B cell (primary cell): ENCODE measurements around the gene SLC4A8. TPM values are rescaled to one million over a fixed set of nuclear protein-coding genes. Genes with fewer than 3 reads are reported as not detected.

Experiments
- ATAC-seq: fragments of 200-7000 bp; cut with Tn5 transposase; one replicate; pipeline ENCODE4 v1.10.0; 2021; ENCODE audit warnings: low read depth, mild to moderate bottlenecking, moderate number of reproducible peaks, moderate library complexity
- CTCF ChIA-PET: fragments of 350-600 bp; sonication (Branson Sonifier 250); formaldehyde crosslinking; loops from one replicate; lab custom pipeline; 2021; ENCODE audit warnings: antibody characterized with exemption, inconsistent platforms; lab: Charles Lee
- POLR2A ChIA-PET: fragments of 350-600 bp; sonication (Branson Sonifier 250); formaldehyde crosslinking; loops from one replicate; lab custom pipeline; 2021; ENCODE audit warnings: antibody characterized with exemption; lab: Charles Lee
- DNase-seq: peaks from one replicate; pipeline ENCODE4 v3.0.0; 2013
- H2AFZ ChIP-seq: 2 replicates; pipeline ENCODE4 v1.6.1; 2012; ENCODE audit warnings: mild to moderate bottlenecking, low read depth, low read length; ENCODE audit not compliant: insufficient read depth, poor library complexity, severe bottlenecking
- H3K27ac ChIP-seq, 2 donors: 1 replicate in 1 of 2; 2 replicates in 1 of 2; pipeline ENCODE4 v1.5.1; 2012 to 2013; ENCODE audit warnings: low read length in 2 of 2, mild to moderate bottlenecking in 2 of 2, moderate library complexity in 1 of 2
- H3K27me3 ChIP-seq, 4 experiments: fragments of 200-600 bp in 1 of 4; sonication (generic) in 1 of 4; replicated peaks in 1 of 4; 1 replicate in 2 of 4; 2 replicates in 2 of 4; pipeline versions ENCODE4 v1.6.1 to v1.7.0; 2013 to 2016; ENCODE audit warnings: low read length in 3 of 4, mild to moderate bottlenecking in 2 of 4, mixed read lengths in 1 of 4, moderate library complexity in 1 of 4; ENCODE audit not compliant: insufficient read depth in 4 of 4, control insufficient read depth in 3 of 4; ENCODE audit errors: control extremely low read depth in 1 of 4
- H3K36me3 ChIP-seq, 2 experiments: replicated peaks in 1 of 2; 1 replicate in 1 of 2; 2 replicates in 1 of 2; pipeline versions ENCODE4 v1.6.1 to v1.7.1; 2013; ENCODE audit warnings: low read length in 1 of 2; ENCODE audit not compliant: insufficient read depth in 2 of 2, control insufficient read depth in 1 of 2; ENCODE audit errors: control extremely low read depth in 1 of 2, extremely low read depth in 1 of 2
- H3K4me1 ChIP-seq, 2 donors: fragments of 200-600 bp in 1 of 2; sonication (generic) in 1 of 2; 1 replicate in 1 of 2; 2 replicates in 1 of 2; pipeline versions ENCODE4 v1.5.1 to v1.6.1; 2013 to 2017; ENCODE audit warnings: low read length in 2 of 2; ENCODE audit not compliant: control insufficient read depth in 2 of 2, insufficient read depth in 2 of 2
- H3K4me2 ChIP-seq: replicated peaks from 2 replicates; pipeline ENCODE3; 2012; ENCODE audit warnings: mild to moderate bottlenecking, low read depth, low read length; ENCODE audit not compliant: poor library complexity, severe bottlenecking
- H3K4me3 ChIP-seq, 5 experiments: fragments of 200-600 bp in 1 of 5; sonication (generic) in 1 of 5; 1 replicate in 3 of 5; 2 replicates in 2 of 5; pipeline versions ENCODE4 v1.5.1 to v1.7.0; 2011 to 2016; ENCODE audit warnings: low read length in 4 of 5, mild to moderate bottlenecking in 4 of 5, low read depth in 2 of 5, control low read depth in 1 of 5, moderate library complexity in 1 of 5; ENCODE audit not compliant: insufficient read depth in 1 of 5; ENCODE audit errors: control extremely low read depth in 1 of 5, extremely low read depth in 1 of 5
- H3K79me2 ChIP-seq: fragments of 200-600 bp; sonication (generic); one replicate; pipeline ENCODE4 v1.6.0; 2016; ENCODE audit warnings: low read length; ENCODE audit not compliant: control insufficient read depth, insufficient read depth
- H3K9ac ChIP-seq: fragments of 200-600 bp; sonication (generic); 2 replicates; pipeline ENCODE4 v1.6.1; 2017; ENCODE audit warnings: mild to moderate bottlenecking, low read length, moderate library complexity
- H3K9me3 ChIP-seq, 3 donors: one replicate each; pipeline versions ENCODE4 v1.6.1 to v1.7.1; 2013; ENCODE audit warnings: low read length in 2 of 3; ENCODE audit not compliant: control insufficient read depth in 2 of 3, insufficient read depth in 1 of 3; ENCODE audit errors: control extremely low read depth in 1 of 3
- H4K20me1 ChIP-seq: 2 replicates; pipeline ENCODE4 v1.6.0; 2012; ENCODE audit warnings: mild to moderate bottlenecking, low read length; ENCODE audit not compliant: insufficient read depth, control insufficient read depth, poor library complexity, severe bottlenecking
- H3K27ac Mint-ChIP-seq: one replicate; pipeline ENCODE4 v1.8.0; 2021; ENCODE audit warnings: mixed read lengths
- H3K27me3 Mint-ChIP-seq: one replicate; pipeline ENCODE4 v1.8.0; 2021; ENCODE audit warnings: mixed read lengths
- H3K4me1 Mint-ChIP-seq: one replicate; pipeline ENCODE4 v1.8.0; 2021; ENCODE audit warnings: mixed read lengths
- H3K4me3 Mint-ChIP-seq: one replicate; pipeline ENCODE4 v1.8.0; 2021; ENCODE audit warnings: mixed read lengths
- H3K9me3 Mint-ChIP-seq: one replicate; pipeline ENCODE4 v1.8.0; 2022; ENCODE audit warnings: mixed read lengths; ENCODE audit not compliant: insufficient read depth
- CTCF ChIP-seq: fragments of 200-600 bp; IDR thresholded peaks from one replicate; pipeline ENCODE4 v1.8.0; 2022; ENCODE audit warnings: antibody characterized with exemption, mild to moderate bottlenecking
- EZH2 ChIP-seq: IDR thresholded peaks from 2 replicates; pipeline ENCODE4 v1.6.1; 2012; ENCODE audit warnings: borderline replicate concordance, low read depth, mild to moderate bottlenecking, moderate library complexity, low read length; ENCODE audit not compliant: insufficient read depth, poor library complexity, severe bottlenecking
- WGBS: methylation state at CpG from one replicate; pipeline ENCODE4 v1.1.5; 2013; ENCODE audit warnings: missing lambda C conversion rate; ENCODE audit not compliant: insufficient coverage; 5-methylcytosine and 5-hydroxymethylcytosine counted together
- intact Hi-C: fragments of 100-400 bp; cut with micrococcal nuclease; formaldehyde crosslinking; loops from one replicate; pipeline ENCODE4 v1.10.0; 2022
- polyA plus RNA-seq: library from polyadenylated mRNA; depleted of rRNA; stranded (reverse); fragments of >200 nt; gene quantifications from 2 replicates; pipeline ENCODE4 v1.2.3, GENCODE V29; 2012
- total RNA-seq, 2 donors: library from RNA; stranded (reverse); fragments of 120-200 nt in 1 of 2; gene quantifications; 1 replicate in 1 of 2; 2 replicates in 1 of 2; pipeline versions ENCODE4 v1.2.3 to v1.2.4, GENCODE V29; 2013 to 2022

SLC4A8 gene
- total and polyA plus RNA-seq, 2 donors (not counting 1 experiment from before 2014, with no cell fraction given) = 3.1 to 3.2 TPM

- Mint-ChIP-seq H3K4me3 (no peak overlapping the region), H3K27me3 (no peaks in the 10 kb centered on the region), H3K27ac (no peak overlapping the region), H3K9me3 (no peaks in the 10 kb centered on the region), H3K4me1 (peaks cover 50% of the 10 kb centered on the region)
- ATAC-seq (no peak), DNase-seq (no peak)
- H3K4me2 ChIP-seq = no peak overlapping the region
- H3K4me1 ChIP-seq = peaks cover 48 to 52% of the 10 kb centered on the region in 2 donors
- H3K9me3 ChIP-seq = no peaks in the 10 kb centered on the region
- H3K27ac ChIP-seq = no peak overlapping the region
- no peaks in the 10 kb centered on the region for H3K27me3 ChIP-seq
- intact Hi-C loops = loop anchor here (10.0 kb wide), 1 partner anchor 137 kb away; no protein-coding TSS in a partner anchor
- H2AFZ ChIP-seq = no peak overlapping the region
- H3K36me3 ChIP-seq = no peaks in the 10 kb centered on the region
- CTCF ChIA-PET = interaction anchor here (1.0 to 1.4 kb wide), 3 partner anchors 9 to 24 kb away, joined by 3 to 5 read pairs (median 4); no protein-coding TSS in a partner anchor
- no peak for TF ChIP-seq EZH2
- no peak for TF ChIP-seq CTCF
- H3K79me2 ChIP-seq = peaks cover 33% of the 10 kb centered on the region
- POLR2A ChIA-PET = no interaction called here
- 80% methylated on average over 1 of the region's 4 CpGs for whole genome bisulfite sequencing
- H3K9ac ChIP-seq = no peak overlapping the region
- H4K20me1 ChIP-seq = no peaks in the 10 kb centered on the region
- H3K4me3 ChIP-seq = no peak overlapping the region
Measured at GRCh38 chr12:51397670-51398069, 27.0 kb upstream of the SLC4A8 start.

- Histone ChIP-seq H3K9me3 (no peaks in the 10 kb centered on the region), H4K20me1 (no peaks in the 10 kb centered on the region), H3K4me2 (no peak overlapping the region), H3K27me3 (no peaks in the 10 kb centered on the region), H3K4me1 (peaks cover 26 to 30% of the 10 kb centered on the region in 2 donors), H3K79me2 (peaks cover 21% of the 10 kb centered on the region), H3K9ac (no peak overlapping the region), H3K4me3 (no peak overlapping the region), H2AFZ (no peak overlapping the region), H3K36me3 (no peaks in the 10 kb centered on the region), H3K27ac (no peak overlapping the region)
- no peak for TF ChIP-seq CTCF
- no peak for TF ChIP-seq EZH2
- Mint-ChIP-seq H3K4me1 (peaks cover 33% of the 10 kb centered on the region), H3K27ac (no peak overlapping the region), H3K27me3 (no peaks in the 10 kb centered on the region), H3K9me3 (no peaks in the 10 kb centered on the region), H3K4me3 (no peak overlapping the region)
- intact Hi-C loops = loop anchor here (10.0 kb wide), 1 partner anchor 135 kb away; no protein-coding TSS in a partner anchor
- WGBS = 0% methylated on average over 1 of the region's 4 CpGs
- ChIA-PET POLR2A (interaction anchor here (0.7 kb wide), 3 partner anchors 23 to 153 kb away, joined by 3 to 6 read pairs (median 4); partner anchors contain the start of gene SLC4A8), CTCF (no interaction called here)
- DNase-seq (no peak), ATAC-seq (no peak)
Measured at GRCh38 chr12:51399891-51400290, 24.7 kb upstream of the SLC4A8 start.
